ENCODE results near the gene RAB26.
"Not testable (repeated sequence)": the region's sequence is repeated elsewhere in the genome, so short reads cannot be mapped to it uniquely, and the experiment has no call there.

Gene RAB26

GRCh38 chr16:2147981-2148671, at the start of gene RAB26:
TSS of gene RAB26 (plus strand) at chr16:2148625. CDS start at chr16:2148784, 159 bp downstream.
- Histone ChIP-seq H3K4me3 (ENCODE audit: low read depth, low read length) (peak within 1 kb of the TSS; percentile 55), H3K27ac (peak within 1 kb of the TSS; percentile 89), H3K36me3 (ENCODE audit: control insufficient read depth, insufficient read depth, low read length) (no peaks in the 10 kb centered on the region), H2AFZ (peak within 1 kb of the TSS; percentile 85), H3K27me3 (ENCODE audit: control insufficient read depth, insufficient read depth, low read length) (no peaks in the 10 kb centered on the region), H3K9me3 (ENCODE audit: control insufficient read depth, low read length) (no peaks in the 10 kb centered on the region), H3K9ac (no peak within 1 kb of the TSS), H3K4me1 (peaks cover 26% of the 10 kb centered on the region), H3K4me2 (ENCODE audit: low read length) (peak within 1 kb of the TSS; percentile 91), H3K79me2 (peaks cover 30% of the 10 kb centered on the region)
- TF ChIP-seq CTCF (IDR thresholded peaks at IDR 0.05): no peak

GRCh38 chr16:2101581-2101980, 46.8 kb upstream of the RAB26 start:
- H3K36me3 ChIP-seq (ENCODE audit: control insufficient read depth, insufficient read depth, low read length); H3K79me2 ChIP-seq; H3K4me2 ChIP-seq (ENCODE audit: low read length): not testable (repeated sequence)

GRCh38 chr16:2102471-2102870, 46.0 kb upstream of the RAB26 start:
- no peaks in the 10 kb centered on the region for H3K4me1 ChIP-seq
- H3K4me3 ChIP-seq (ENCODE audit: low read depth, low read length): no peak overlapping the region
- no peak overlapping the region for H2AFZ ChIP-seq
- TF ChIP-seq CTCF (IDR thresholded peaks at IDR 0.05): no peak
- no peaks in the 10 kb centered on the region for H3K27me3 ChIP-seq (ENCODE audit: control insufficient read depth, insufficient read depth, low read length)
- H3K9ac ChIP-seq: no peak overlapping the region
- no peak overlapping the region for H3K27ac ChIP-seq
- no peak overlapping the region for H3K4me2 ChIP-seq (ENCODE audit: low read length)
- H3K79me2 ChIP-seq: no peaks in the 10 kb centered on the region
- H3K9me3 ChIP-seq (ENCODE audit: control insufficient read depth, low read length): no peaks in the 10 kb centered on the region
- H3K36me3 ChIP-seq (ENCODE audit: control insufficient read depth, insufficient read depth, low read length): no peaks in the 10 kb centered on the region

More at GRCh38 chr16:2101581-2101980, 46.8 kb upstream of the RAB26 start:
- not testable (repeated sequence) for H3K27ac ChIP-seq; H3K9ac ChIP-seq; H3K4me3 ChIP-seq (ENCODE audit: low read depth, low read length); H3K4me1 ChIP-seq; H2AFZ ChIP-seq; H3K27me3 ChIP-seq (ENCODE audit: control insufficient read depth, insufficient read depth, low read length); H3K9me3 ChIP-seq (ENCODE audit: control insufficient read depth, low read length)

- not testable (repeated sequence) for H3K27ac ChIP-seq; H3K36me3 ChIP-seq (ENCODE audit: control insufficient read depth, insufficient read depth, low read length); H3K79me2 ChIP-seq; H2AFZ ChIP-seq; H3K4me3 ChIP-seq (ENCODE audit: low read depth, low read length); H3K4me2 ChIP-seq (ENCODE audit: low read length); H3K9ac ChIP-seq; H3K4me1 ChIP-seq; H3K9me3 ChIP-seq (ENCODE audit: control insufficient read depth, low read length); H3K27me3 ChIP-seq (ENCODE audit: control insufficient read depth, insufficient read depth, low read length)
These were observed 44.0 kb upstream of the RAB26 start for GRCh38 chr16:2104464-2104863.

GRCh38 chr16:2105291-2105690, 43.1 kb upstream of the RAB26 start:
- not testable (repeated sequence) for H3K9ac ChIP-seq; H3K27ac ChIP-seq; H2AFZ ChIP-seq; H3K9me3 ChIP-seq (ENCODE audit: control insufficient read depth, low read length); H3K79me2 ChIP-seq; H3K4me1 ChIP-seq; H3K4me2 ChIP-seq (ENCODE audit: low read length); H3K27me3 ChIP-seq (ENCODE audit: control insufficient read depth, insufficient read depth, low read length); H3K4me3 ChIP-seq (ENCODE audit: low read depth, low read length); H3K36me3 ChIP-seq (ENCODE audit: control insufficient read depth, insufficient read depth, low read length)

- not testable (repeated sequence) for H3K9me3 ChIP-seq (ENCODE audit: control insufficient read depth, low read length); H3K4me3 ChIP-seq (ENCODE audit: low read depth, low read length); H3K4me1 ChIP-seq; H3K27ac ChIP-seq; H3K79me2 ChIP-seq; H3K36me3 ChIP-seq (ENCODE audit: control insufficient read depth, insufficient read depth, low read length); H3K4me2 ChIP-seq (ENCODE audit: low read length); H2AFZ ChIP-seq; H3K9ac ChIP-seq; H3K27me3 ChIP-seq (ENCODE audit: control insufficient read depth, insufficient read depth, low read length)
These were observed 42.7 kb upstream of the RAB26 start for GRCh38 chr16:2105769-2106168.

- H3K36me3 ChIP-seq (ENCODE audit: control insufficient read depth, insufficient read depth, low read length); H3K79me2 ChIP-seq: not testable (repeated sequence)
These were observed 42.2 kb upstream of the RAB26 start for GRCh38 chr16:2106211-2106610.

GRCh38 chr16:2107121-2107790, 41.2 kb upstream of the RAB26 start:
- not testable (repeated sequence) for H2AFZ ChIP-seq; H3K4me2 ChIP-seq (ENCODE audit: low read length); H3K27ac ChIP-seq; H3K27me3 ChIP-seq (ENCODE audit: control insufficient read depth, insufficient read depth, low read length); H3K79me2 ChIP-seq; H3K9ac ChIP-seq; H3K36me3 ChIP-seq (ENCODE audit: control insufficient read depth, insufficient read depth, low read length); H3K4me3 ChIP-seq (ENCODE audit: low read depth, low read length); H3K4me1 ChIP-seq; H3K9me3 ChIP-seq (ENCODE audit: control insufficient read depth, low read length)

More at GRCh38 chr16:2106211-2106610, 42.2 kb upstream of the RAB26 start:
- not testable (repeated sequence) for H3K4me3 ChIP-seq (ENCODE audit: low read depth, low read length); H3K4me1 ChIP-seq; H3K9ac ChIP-seq; H3K4me2 ChIP-seq (ENCODE audit: low read length); H2AFZ ChIP-seq; H3K9me3 ChIP-seq (ENCODE audit: control insufficient read depth, low read length); H3K27me3 ChIP-seq (ENCODE audit: control insufficient read depth, insufficient read depth, low read length); H3K27ac ChIP-seq

GRCh38 chr16:2107791-2108125, 40.7 kb upstream of the RAB26 start:
- H3K27me3 ChIP-seq (ENCODE audit: control insufficient read depth, insufficient read depth, low read length); H3K27ac ChIP-seq; H3K36me3 ChIP-seq (ENCODE audit: control insufficient read depth, insufficient read depth, low read length); H3K79me2 ChIP-seq; H3K4me2 ChIP-seq (ENCODE audit: low read length); H3K4me1 ChIP-seq; H3K4me3 ChIP-seq (ENCODE audit: low read depth, low read length); H3K9me3 ChIP-seq (ENCODE audit: control insufficient read depth, low read length); H3K9ac ChIP-seq; H2AFZ ChIP-seq: not testable (repeated sequence)

Data from parathyroid adenoma (tissue), 2 donors.